Effector memory CD8-positive, alpha-beta T cell (primary cell): ENCODE measurements around the gene ETV4.

Experiments
- ATAC-seq: fragments of 150-1000 bp; cut with Tn5 transposase; replicated peaks from 2 replicates; pipeline ENCODE4 v1.10.0; 2021; ENCODE audit warnings: mild to moderate bottlenecking, moderate library complexity
- DNase-seq, 3 experiments: peaks; one replicate each; pipeline ENCODE4 v3.0.0; 2021
- H3K27ac Mint-ChIP-seq, 2 donors: one replicate each; pipeline ENCODE4 v1.8.0; 2022; ENCODE audit warnings: mild to moderate bottlenecking in 2 of 2, mixed read lengths in 2 of 2, moderate library complexity in 2 of 2
- H3K27me3 Mint-ChIP-seq, 2 donors: one replicate each; pipeline ENCODE4 v1.8.0; 2022; ENCODE audit warnings: mixed read lengths in 2 of 2
- H3K36me3 Mint-ChIP-seq: one replicate; pipeline ENCODE4 v1.8.0; 2022; ENCODE audit warnings: mild to moderate bottlenecking, moderate library complexity, mixed read lengths; ENCODE audit not compliant: insufficient read depth
- H3K4me1 Mint-ChIP-seq, 2 donors: one replicate each; pipeline ENCODE4 v1.8.0; 2022; ENCODE audit warnings: low read depth in 2 of 2, mixed read lengths in 2 of 2
- H3K4me3 Mint-ChIP-seq, 2 donors: one replicate each; pipeline ENCODE4 v1.8.0; 2022; ENCODE audit warnings: mild to moderate bottlenecking in 2 of 2, mixed read lengths in 2 of 2, moderate library complexity in 2 of 2
- H3K9me3 Mint-ChIP-seq, 2 donors: one replicate each; pipeline ENCODE4 v1.8.0; 2022; ENCODE audit warnings: mixed read lengths in 2 of 2

ETV4 gene

GRCh38 chr17:43578699-43579565 lies 32.8 kb upstream of the ETV4 start:
- Mint-ChIP-seq H3K9me3 (no peaks in the 10 kb centered on the region), H3K4me3 (no peak overlapping the region), H3K36me3 (no peaks in the 10 kb centered on the region), H3K27ac (peak overlapping the region in 1 of 2 donors; percentile 44), H3K4me1 (peaks cover 5 to 11% of the 10 kb centered on the region in 2 donors), H3K27me3 (peaks cover 7 to 24% of the 10 kb centered on the region in 2 donors)
- DNase-seq (peak in 1 of 3 experiments; percentile 2), ATAC-seq (peak; percentile 59)

- peak overlapping the region in 1 of 2 donors; percentile 44 for H3K27ac Mint-ChIP-seq
Measured at GRCh38 chr17:43578404-43578698, 32.2 kb upstream of the ETV4 start.

GRCh38 chr17:43577664-43578403 lies 31.7 kb upstream of the ETV4 start:
- H3K27ac Mint-ChIP-seq, result peak overlapping the region in 1 of 2 donors; percentile 44
- H3K4me1 Mint-ChIP-seq, result peaks cover 5 to 11% of the 10 kb centered on the region in 2 donors

More at GRCh38 chr17:43578404-43578698, 32.2 kb upstream of the ETV4 start:
- H3K4me3 Mint-ChIP-seq, result no peak overlapping the region
- H3K36me3 Mint-ChIP-seq, result no peaks in the 10 kb centered on the region
- ATAC-seq (no peak), DNase-seq (no peak)
- no peaks in the 10 kb centered on the region for H3K9me3 Mint-ChIP-seq
- peaks cover 5 to 11% of the 10 kb centered on the region in 2 donors for H3K4me1 Mint-ChIP-seq
- peaks cover under 1 to 21% of the 10 kb centered on the region in 2 donors for H3K27me3 Mint-ChIP-seq

GRCh38 chr17:43576563-43577229 lies 30.6 kb upstream of the ETV4 start:
- ATAC-seq (peak; percentile 82), DNase-seq (peak; percentile 50 to 57 (median 57))
- Mint-ChIP-seq H3K27me3 (peaks cover 0 to 21% of the 10 kb centered on the region in 2 donors), H3K4me3 (no peak overlapping the region), H3K4me1 (peaks cover 5 to 11% of the 10 kb centered on the region in 2 donors), H3K27ac (no peak overlapping the region), H3K9me3 (no peaks in the 10 kb centered on the region), H3K36me3 (no peaks in the 10 kb centered on the region)

More at GRCh38 chr17:43577664-43578403, 31.7 kb upstream of the ETV4 start:
- ATAC-seq (no peak), DNase-seq (no peak)
- Mint-ChIP-seq H3K4me3 (no peak overlapping the region), H3K9me3 (no peaks in the 10 kb centered on the region), H3K36me3 (no peaks in the 10 kb centered on the region), H3K27me3 (peaks cover 0 to 21% of the 10 kb centered on the region in 2 donors)

- H3K27ac Mint-ChIP-seq, result no peak overlapping the region
- DNase-seq (no peak), ATAC-seq (no peak)
- H3K4me3 Mint-ChIP-seq, result no peak overlapping the region
- H3K4me1 Mint-ChIP-seq, result peaks cover 5 to 11% of the 10 kb centered on the region in 2 donors
- H3K36me3 Mint-ChIP-seq, result no peaks in the 10 kb centered on the region
- peaks cover 0 to 21% of the 10 kb centered on the region in 2 donors for H3K27me3 Mint-ChIP-seq
- H3K9me3 Mint-ChIP-seq, result no peaks in the 10 kb centered on the region
Measured at GRCh38 chr17:43574896-43575525, 28.9 kb upstream of the ETV4 start.

- no peaks in the 10 kb centered on the region for H3K9me3 Mint-ChIP-seq
- no peaks in the 10 kb centered on the region for H3K36me3 Mint-ChIP-seq
- no peak overlapping the region for H3K4me3 Mint-ChIP-seq
- ATAC-seq (no peak), DNase-seq (no peak)
- peaks cover 5 to 9% of the 10 kb centered on the region in 2 donors for H3K4me1 Mint-ChIP-seq
- H3K27me3 Mint-ChIP-seq, result peaks cover 0 to 17% of the 10 kb centered on the region in 2 donors
- H3K27ac Mint-ChIP-seq, result no peak overlapping the region
Measured at GRCh38 chr17:43574348-43574747, 28.2 kb upstream of the ETV4 start.

- H3K9me3 Mint-ChIP-seq, result no peaks in the 10 kb centered on the region
- no peak overlapping the region for H3K4me3 Mint-ChIP-seq
- no peak for DNase-seq
- H3K36me3 Mint-ChIP-seq, result no peaks in the 10 kb centered on the region
- no peak for ATAC-seq
- peaks cover 0 to 3% of the 10 kb centered on the region in 2 donors for H3K4me1 Mint-ChIP-seq
- H3K27ac Mint-ChIP-seq, result no peak overlapping the region
- H3K27me3 Mint-ChIP-seq, result peaks cover 0 to 12% of the 10 kb centered on the region in 2 donors
Measured at GRCh38 chr17:43573579-43574321, 27.6 kb upstream of the ETV4 start.

- H3K4me1 Mint-ChIP-seq, result no peaks in the 10 kb centered on the region
- no peak overlapping the region for H3K27ac Mint-ChIP-seq
- DNase-seq, result no peak
- no peak for ATAC-seq
- no peak overlapping the region for H3K4me3 Mint-ChIP-seq
- H3K9me3 Mint-ChIP-seq, result no peaks in the 10 kb centered on the region
- H3K27me3 Mint-ChIP-seq, result peaks cover 0 to 12% of the 10 kb centered on the region in 2 donors
- H3K36me3 Mint-ChIP-seq, result no peaks in the 10 kb centered on the region
Measured at GRCh38 chr17:43572368-43572980, 26.3 kb upstream of the ETV4 start.

- DNase-seq (no peak), ATAC-seq (no peak)
- H3K36me3 Mint-ChIP-seq, result no peaks in the 10 kb centered on the region
- H3K27me3 Mint-ChIP-seq, result peaks cover 0 to 12% of the 10 kb centered on the region in 2 donors
- H3K27ac Mint-ChIP-seq, result no peak overlapping the region
- no peaks in the 10 kb centered on the region for H3K9me3 Mint-ChIP-seq
- H3K4me1 Mint-ChIP-seq, result no peaks in the 10 kb centered on the region
- no peak overlapping the region for H3K4me3 Mint-ChIP-seq
Measured at GRCh38 chr17:43570518-43570928, 24.4 kb upstream of the ETV4 start.

GRCh38 chr17:43568506-43569082 lies 22.5 kb upstream of the ETV4 start:
- Mint-ChIP-seq H3K27me3 (peaks cover 12 to 15% of the 10 kb centered on the region in 2 donors), H3K9me3 (no peaks in the 10 kb centered on the region), H3K27ac (no peak overlapping the region), H3K4me1 (no peaks in the 10 kb centered on the region), H3K36me3 (no peaks in the 10 kb centered on the region), H3K4me3 (no peak overlapping the region)
- no peak for ATAC-seq
- DNase-seq, result no peak

GRCh38 chr17:43563600-43564594 lies 17.8 kb upstream of the ETV4 start:
- H3K27me3 Mint-ChIP-seq, result peaks cover 31 to 55% of the 10 kb centered on the region in 2 donors
- H3K9me3 Mint-ChIP-seq, result no peaks in the 10 kb centered on the region
- no peaks in the 10 kb centered on the region for H3K36me3 Mint-ChIP-seq
- no peak for DNase-seq
- no peak for ATAC-seq
- peaks cover 0 to 1% of the 10 kb centered on the region in 2 donors for H3K4me1 Mint-ChIP-seq
- no peak overlapping the region for H3K4me3 Mint-ChIP-seq
- H3K27ac Mint-ChIP-seq, result no peak overlapping the region
